Testis (tissue), 3 donors: ENCODE results near the gene MLLT1. TPM values are rescaled to one million over a fixed set of nuclear protein-coding genes. Genes with fewer than 3 reads are reported as not detected.

ENCODE experiments used
- DNase-seq: peaks from one replicate; pipeline ENCODE4 v3.0.0-alpha.2; 2019
- H3K27ac ChIP-seq, 2 donors: fragments of 200-600 bp; sonication (generic); one replicate each; pipeline ENCODE4 v1.5.1; 2019
- H3K27me3 ChIP-seq: fragments of 200-600 bp; sonication (generic); one replicate; pipeline ENCODE4 v1.5.1; 2019
- H3K36me3 ChIP-seq: fragments of 200-600 bp; sonication (generic); one replicate; pipeline ENCODE4 v1.5.1; 2017; ENCODE audit warnings: low read depth; ENCODE audit errors: missing control alignments
- H3K4me1 ChIP-seq: fragments of 200-600 bp; sonication (generic); one replicate; pipeline ENCODE4 v1.5.1; 2019
- H3K4me3 ChIP-seq, 2 donors: fragments of 200-600 bp; sonication (generic); one replicate each; pipeline ENCODE4 v1.5.1; 2017 to 2019
- H3K9me3 ChIP-seq: fragments of 200-600 bp; sonication (generic); one replicate; pipeline ENCODE4 v1.5.1; 2017
- POLR2A ChIP-seq: fragments of 450-650 bp; IDR thresholded peaks from one replicate; pipeline ENCODE4 v1.6.1; 2017; ENCODE audit warnings: antibody characterized with exemption, mild to moderate bottlenecking, moderate library complexity
- WGBS, 2 donors: methylation state at CpG; one replicate each; pipeline ENCODE4 v1.1.5; 2018; 5-methylcytosine and 5-hydroxymethylcytosine counted together
- intact Hi-C: fragments of 100-400 bp; cut with DNase I; formaldehyde crosslinking; loops from one replicate; pipeline ENCODE4 v1.15.1; 2023; ENCODE audit warnings: low total_unique reads
- polyA plus RNA-seq: library from polyadenylated mRNA; stranded (reverse); fragments of 350-450 nt; fragmentation: Illumina TruSeq; extraction: RNeasy Lipid Tissue Mini Kit (QIAGEN cat#74804); gene quantifications from one replicate; pipeline ENCODE4 v1.2.3, GENCODE V29; 2014; ENCODE audit warnings: low read depth, low replicate concordance; ENCODE audit not compliant: insufficient read depth
- total RNA-seq, 2 donors: library from RNA; depleted of rRNA; stranded (reverse); fragments of >200 nt; gene quantifications; one replicate each; pipeline ENCODE4 v1.2.3, GENCODE V29; 2016
- TF ChIP-seq, protein P1 (sequence below), 3 experiments: fragments of 450-650 bp in 2 of 3; fragments of 200-600 bp in 1 of 3; sonication (generic) in 1 of 3; IDR thresholded peaks; one replicate each; pipeline ENCODE4 v1.5.1; 2016 to 2019; ENCODE audit warnings: antibody characterized with exemption in 3 of 3, mild to moderate bottlenecking in 2 of 3, moderate library complexity in 1 of 3

Gene MLLT1
- total and polyA plus RNA-seq, 3 donors from 2014 or later, result 17.3 to 32.0 (median 22.4) TPM

DNA sequence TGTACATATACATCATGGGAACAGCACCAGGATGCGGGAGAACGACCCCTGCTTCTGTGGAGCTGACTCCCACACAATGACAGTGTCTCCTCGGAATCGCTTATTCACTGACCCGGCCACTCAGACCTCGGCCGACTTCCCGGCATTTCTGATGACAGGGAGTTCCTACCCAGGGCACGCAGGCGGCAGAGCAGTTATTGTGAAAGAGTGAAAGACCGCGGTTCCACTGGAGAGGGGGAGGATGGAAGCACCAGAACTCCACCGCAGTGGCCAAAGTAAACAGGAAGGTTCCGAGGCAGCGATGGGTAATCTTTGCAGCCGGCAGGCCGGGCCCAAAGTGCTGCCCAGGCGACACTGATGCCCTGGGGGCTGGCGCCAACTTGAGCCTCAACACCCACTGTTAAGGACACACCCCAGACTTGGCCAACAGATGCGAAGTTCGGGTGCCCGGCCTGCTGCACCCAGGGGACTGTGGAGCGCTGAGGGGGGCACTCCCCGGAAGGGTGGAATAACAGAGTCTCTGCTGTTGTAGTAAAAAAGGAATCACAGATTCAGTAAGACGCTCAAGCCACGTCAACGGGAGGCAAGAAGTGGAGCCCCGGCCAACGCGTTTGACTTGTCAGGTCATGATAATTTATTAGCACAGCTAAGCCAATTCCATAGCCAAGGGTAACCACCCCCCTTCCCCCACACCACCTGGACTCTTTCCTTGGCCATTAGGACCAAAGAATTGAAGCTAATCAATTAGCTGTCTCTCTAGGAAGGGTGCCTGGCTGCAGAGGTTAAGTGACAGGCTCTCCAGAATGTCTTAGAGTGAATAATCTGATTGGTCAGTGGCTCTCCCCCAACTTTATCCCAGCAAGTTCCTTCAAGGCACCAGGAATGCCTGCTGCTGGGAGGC lies 5.8 kb downstream of the MLLT1 start:
- WGBS, 2 donors, result 41 to 51% methylated on average over 16 to 30 of the region's 30 CpGs
- Histone ChIP-seq H3K27ac (peak overlapping the region in 1 of 2 donors; percentile 80), H3K4me3 (no peak overlapping the region), H3K4me1 (peaks cover 52% of the 10 kb centered on the region), H3K9me3 (no peaks in the 10 kb centered on the region), H3K36me3 (no peaks in the 10 kb centered on the region), H3K27me3 (no peaks in the 10 kb centered on the region)
- intact Hi-C loops, result no loop called here
- TF ChIP-seq POLR2A, result no peak
- DNase-seq, result peak; percentile 65

DNA sequence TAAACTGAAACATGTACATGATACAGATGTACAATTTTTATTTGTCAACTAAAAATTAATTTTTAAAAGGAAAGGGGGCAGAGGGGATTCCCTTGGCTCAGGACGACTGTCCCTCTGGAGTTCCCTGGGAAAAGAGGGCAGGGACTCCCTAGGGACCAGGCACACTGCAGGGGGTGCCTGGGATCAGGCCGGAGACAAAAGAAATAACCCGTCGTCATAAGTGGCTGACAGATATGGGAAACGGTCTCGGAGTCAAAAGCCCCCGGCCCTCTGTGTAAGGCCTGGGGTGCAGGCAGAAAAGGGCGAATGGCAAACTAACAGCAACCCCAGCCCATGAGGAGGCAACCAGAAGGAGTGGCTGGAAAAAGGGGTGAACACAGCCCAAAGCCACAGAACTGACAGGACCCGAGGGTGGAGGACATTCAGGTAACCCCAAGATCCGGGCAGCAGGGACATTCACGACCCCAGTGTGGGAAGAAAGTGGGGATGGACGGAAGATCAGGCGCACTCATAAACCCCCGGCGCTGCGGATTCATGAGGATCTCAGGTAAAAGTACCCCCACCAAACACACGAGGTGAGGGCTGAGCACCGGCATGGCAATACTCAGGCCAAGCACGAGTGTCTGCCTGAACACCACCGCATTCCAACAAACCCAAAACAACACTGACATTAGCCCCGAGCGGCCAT lies 6.7 kb downstream of the MLLT1 start:
- intact Hi-C loops, result no loop called here
- Histone ChIP-seq H3K27me3 (no peaks in the 10 kb centered on the region), H3K4me1 (peaks cover 50% of the 10 kb centered on the region), H3K9me3 (no peaks in the 10 kb centered on the region), H3K36me3 (no peaks in the 10 kb centered on the region), H3K4me3 (no peak overlapping the region), H3K27ac (peak overlapping the region in 1 of 2 donors; percentile 80)
- no peak for DNase-seq
- TF ChIP-seq, protein P1, sequence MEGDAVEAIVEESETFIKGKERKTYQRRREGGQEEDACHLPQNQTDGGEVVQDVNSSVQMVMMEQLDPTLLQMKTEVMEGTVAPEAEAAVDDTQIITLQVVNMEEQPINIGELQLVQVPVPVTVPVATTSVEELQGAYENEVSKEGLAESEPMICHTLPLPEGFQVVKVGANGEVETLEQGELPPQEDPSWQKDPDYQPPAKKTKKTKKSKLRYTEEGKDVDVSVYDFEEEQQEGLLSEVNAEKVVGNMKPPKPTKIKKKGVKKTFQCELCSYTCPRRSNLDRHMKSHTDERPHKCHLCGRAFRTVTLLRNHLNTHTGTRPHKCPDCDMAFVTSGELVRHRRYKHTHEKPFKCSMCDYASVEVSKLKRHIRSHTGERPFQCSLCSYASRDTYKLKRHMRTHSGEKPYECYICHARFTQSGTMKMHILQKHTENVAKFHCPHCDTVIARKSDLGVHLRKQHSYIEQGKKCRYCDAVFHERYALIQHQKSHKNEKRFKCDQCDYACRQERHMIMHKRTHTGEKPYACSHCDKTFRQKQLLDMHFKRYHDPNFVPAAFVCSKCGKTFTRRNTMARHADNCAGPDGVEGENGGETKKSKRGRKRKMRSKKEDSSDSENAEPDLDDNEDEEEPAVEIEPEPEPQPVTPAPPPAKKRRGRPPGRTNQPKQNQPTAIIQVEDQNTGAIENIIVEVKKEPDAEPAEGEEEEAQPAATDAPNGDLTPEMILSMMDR (IDR thresholded peaks at IDR 0.05), result no peak
- no peak for TF ChIP-seq POLR2A
- WGBS, 2 donors, result 75 to 79% methylated on average over 20 to 22 of the region's 22 CpGs

DNA sequence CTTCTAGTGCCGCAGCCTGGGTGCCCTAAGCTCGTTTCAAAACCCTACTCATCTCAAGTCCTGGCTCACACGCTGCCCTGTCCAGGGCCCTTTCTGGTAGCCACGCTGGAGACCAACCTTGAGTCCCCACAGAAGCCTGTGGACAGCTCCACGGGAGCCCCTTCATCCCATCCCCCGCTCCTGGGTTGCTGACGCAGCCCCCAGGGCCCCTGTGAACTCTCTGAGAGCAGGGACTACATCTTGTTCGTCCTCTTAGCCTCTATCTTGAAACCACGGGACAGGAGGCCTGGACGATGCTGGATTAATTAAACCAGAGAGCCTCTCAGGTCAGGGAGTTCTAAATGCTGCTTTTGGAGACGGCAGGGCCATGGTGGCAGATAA lies 7.4 kb downstream of the MLLT1 start:
- DNase-seq, result no peak

DNA sequence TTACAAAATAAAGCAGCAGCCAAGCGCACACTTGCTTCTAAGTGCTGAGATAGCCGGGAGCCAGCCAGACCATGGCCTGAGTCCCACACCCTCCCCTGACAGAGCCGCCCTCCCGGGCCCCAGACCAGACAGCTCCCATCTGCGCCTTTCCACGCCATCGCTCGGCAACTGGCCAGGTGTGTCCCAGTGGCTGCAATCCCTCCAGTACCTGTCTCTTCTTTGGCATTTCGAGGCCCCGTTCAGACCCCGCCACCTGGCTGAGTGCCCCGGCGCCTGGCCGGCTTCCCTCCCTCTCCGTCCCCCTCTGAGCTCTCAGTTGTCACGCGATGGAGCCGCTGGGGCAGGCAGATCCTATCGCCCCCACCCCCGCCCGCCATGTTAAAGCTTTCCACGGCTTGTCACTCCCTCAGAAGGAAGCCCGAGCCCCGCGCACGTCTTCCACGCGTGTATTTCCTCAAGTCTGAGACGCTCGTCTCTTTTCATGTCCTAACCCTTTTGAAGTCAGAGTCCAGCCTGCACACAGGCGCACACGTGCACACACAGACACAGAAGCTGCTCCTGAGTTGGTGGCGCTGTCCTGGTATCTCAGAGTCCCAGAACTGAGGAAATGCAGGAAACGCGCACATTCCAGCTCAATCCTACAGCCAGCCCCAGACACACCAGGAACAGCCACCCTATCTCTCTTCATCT lies 7.9 kb downstream of the MLLT1 start:
- peak; percentile 80 for DNase-seq
- WGBS, 2 donors, result 22 to 33% methylated on average over 35 of the region's 35 CpGs
- H3K27ac ChIP-seq, result peak overlapping the region; percentile 66 to 80

More for the DNA sequence above, 7.4 kb downstream of the MLLT1 start:
- Histone ChIP-seq H3K9me3 (no peaks in the 10 kb centered on the region), H3K4me3 (no peak overlapping the region), H3K27me3 (no peaks in the 10 kb centered on the region), H3K27ac (peak overlapping the region; percentile 66 to 80), H3K4me1 (peaks cover 43% of the 10 kb centered on the region), H3K36me3 (no peaks in the 10 kb centered on the region)
- 33 to 40% methylated on average over 11 of the region's 11 CpGs for WGBS, 2 donors
- intact Hi-C loops, result no loop called here
- TF ChIP-seq, protein P1 (IDR thresholded peaks at IDR 0.05), result no peak
- TF ChIP-seq POLR2A, result no peak

More for the DNA sequence above, 7.9 kb downstream of the MLLT1 start:
- no peak for TF ChIP-seq POLR2A
- TF ChIP-seq, protein P1 (IDR thresholded peaks at IDR 0.05), result no peak
- Histone ChIP-seq H3K4me1 (peaks cover 39% of the 10 kb centered on the region), H3K4me3 (no peak overlapping the region), H3K27me3 (no peaks in the 10 kb centered on the region), H3K9me3 (no peaks in the 10 kb centered on the region), H3K36me3 (no peaks in the 10 kb centered on the region)
- intact Hi-C loops, result no loop called here
